Upper lobe of left lung (tissue), 4 donors: Measurements from ENCODE around the gene TFEB.

Experiments used
- CTCF ChIP-seq, 6 experiments: fragments of 450-650 bp in 4 of 6; fragments of 200-600 bp in 2 of 6; sonication (generic) in 2 of 6; IDR thresholded peaks; one replicate each; pipeline ENCODE4 v1.5.1; 2016 to 2019; ENCODE audit warnings: antibody characterized with exemption in 6 of 6
- EP300 ChIP-seq, 4 donors: sonication (generic); formaldehyde crosslinking; IDR thresholded peaks; one replicate each; pipeline ENCODE4 v1.5.1; 2017; ENCODE audit warnings: antibody characterized with exemption in 4 of 4, control low read depth in 2 of 4
- POLR2A ChIP-seq, 4 donors: fragments of 450-650 bp; IDR thresholded peaks; one replicate each; pipeline ENCODE4 v1.5.1; 2016 to 2017; ENCODE audit warnings: antibody characterized with exemption in 4 of 4, mild to moderate bottlenecking in 2 of 4
- POLR2AphosphoS5 ChIP-seq, 2 donors: sonication (generic); formaldehyde crosslinking; IDR thresholded peaks; one replicate each; pipeline ENCODE4 v1.5.1; 2017; ENCODE audit warnings: antibody characterized with exemption in 2 of 2

- no peak for TF ChIP-seq EP300 (IDR thresholded peaks at IDR 0.05)
- no peak for TF ChIP-seq POLR2A (IDR thresholded peaks at IDR 0.05)
- TF ChIP-seq CTCF (IDR thresholded peaks at IDR 0.05): no peak
- TF ChIP-seq POLR2AphosphoS5 (IDR thresholded peaks at IDR 0.05): no peak
Measured at GRCh38 chr6:41705311-41705995, 30.0 kb downstream of the TFEB start.
